ENCODE data around the gene HMX1.

HMX1 gene

GRCh38 chr4:8856835-8857621 is 14.6 kb downstream of the HMX1 start:
- DNase-seq (ENCODE audit: low read depth): no peak

- no peak for DNase-seq (ENCODE audit: low read depth)
Measured at GRCh38 chr4:8855818-8856245, 15.8 kb downstream of the HMX1 start.

- DNase-seq (ENCODE audit: low read depth): no peak
Measured at GRCh38 chr4:8854931-8855330, 16.7 kb downstream of the HMX1 start.

- DNase-seq (ENCODE audit: low read depth): no peak
Measured at GRCh38 chr4:8854016-8854415, 17.6 kb downstream of the HMX1 start.

- DNase-seq (ENCODE audit: low read depth): no peak
Measured at GRCh38 chr4:8853249-8853648, 18.4 kb downstream of the HMX1 start.

- no peak for DNase-seq (ENCODE audit: low read depth)
Measured at GRCh38 chr4:8852118-8852704, 19.4 kb downstream of the HMX1 start.

- DNase-seq (ENCODE audit: low read depth): no peak
Measured at GRCh38 chr4:8851321-8852117, 20.1 kb downstream of the HMX1 start.

GRCh38 chr4:8850830-8851188 is 20.8 kb downstream of the HMX1 start:
- no peak for DNase-seq (ENCODE audit: low read depth)

GRCh38 chr4:8850074-8850829 is 21.4 kb downstream of the HMX1 start:
- no peak for DNase-seq (ENCODE audit: low read depth)

- no peak for DNase-seq (ENCODE audit: low read depth)
Measured at GRCh38 chr4:8849266-8850073, 22.2 kb downstream of the HMX1 start.

GRCh38 chr4:8848507-8849265 is 23.0 kb downstream of the HMX1 start:
- no peak for DNase-seq (ENCODE audit: low read depth)

GRCh38 chr4:8847764-8848163 is 23.9 kb downstream of the HMX1 start:
- DNase-seq (ENCODE audit: low read depth): no peak

GRCh38 chr4:8847331-8847730 is 24.3 kb downstream of the HMX1 start:
- DNase-seq (ENCODE audit: low read depth): no peak

- DNase-seq (ENCODE audit: low read depth): no peak
Measured at GRCh38 chr4:8846826-8847225, 24.8 kb downstream of the HMX1 start.

GRCh38 chr4:8846046-8846720 is 25.5 kb downstream of the HMX1 start:
- DNase-seq (ENCODE audit: low read depth): no peak

- DNase-seq (ENCODE audit: low read depth): no peak
Measured at GRCh38 chr4:8844976-8845690, 26.5 kb downstream of the HMX1 start.

GRCh38 chr4:8843597-8843996 is 28.0 kb downstream of the HMX1 start:
- DNase-seq (ENCODE audit: low read depth): no peak

- no peak for DNase-seq (ENCODE audit: low read depth)
Measured at GRCh38 chr4:8842614-8843013, 29.0 kb downstream of the HMX1 start.

GRCh38 chr4:8841678-8842268 is 29.9 kb downstream of the HMX1 start:
- DNase-seq (ENCODE audit: low read depth): no peak

Data from stimulated activated CD8-positive, alpha-beta memory T cell treated with anti-CD3 and anti-CD28 coated beads, Interleukin-12 subunit alpha, Interleukin-12 subunit beta, amount 100 ng/mL, for 4 hours (primary cell).